Retinal pigment epithelial cell (primary cell): ENCODE data around the gene CAPN7.
"Not testable (repeated sequence)": the region's sequence is repeated elsewhere in the genome, so short reads cannot be mapped to it uniquely, and the experiment has no call there.

ENCODE experiments used
- DNase-seq: peaks from one replicate; pipeline ENCODE4 v3.0.0-alpha.2; 2010; ENCODE audit warnings: low read depth
- H3K4me3 ChIP-seq: 2 replicates; pipeline ENCODE4 v1.5.1; 2011; ENCODE audit warnings: mild to moderate bottlenecking, low read length, control low read depth, moderate library complexity
- TF ChIP-seq, protein P1 (sequence below): conservative IDR thresholded peaks from 2 replicates; pipeline ENCODE4 v1.5.1; 2011; ENCODE audit warnings: low read depth, low read length, control low read depth, inconsistent platforms

The CAPN7 gene

DNA sequence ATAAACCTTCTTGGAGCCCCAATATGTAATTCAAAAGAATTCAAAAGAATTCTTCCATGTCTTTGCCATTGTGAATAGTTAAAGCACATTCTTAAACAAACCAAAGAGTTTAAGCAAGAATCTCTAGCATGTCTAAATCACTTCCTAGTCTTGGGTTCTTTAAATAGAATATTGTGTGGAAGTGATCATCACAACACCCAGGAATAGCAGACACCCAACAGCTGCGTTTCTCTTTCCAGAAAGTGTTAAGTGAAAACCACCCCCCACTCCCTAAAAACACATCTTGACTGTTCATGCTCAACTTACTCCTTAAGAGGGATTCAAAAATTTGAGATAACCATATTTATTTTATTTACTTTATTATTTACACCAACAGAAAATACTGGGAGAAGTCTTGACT is 24.1 kb upstream of the CAPN7 start:
- H3K4me3 ChIP-seq = no peak overlapping the region
- DNase-seq = no peak
- TF ChIP-seq, protein P1, sequence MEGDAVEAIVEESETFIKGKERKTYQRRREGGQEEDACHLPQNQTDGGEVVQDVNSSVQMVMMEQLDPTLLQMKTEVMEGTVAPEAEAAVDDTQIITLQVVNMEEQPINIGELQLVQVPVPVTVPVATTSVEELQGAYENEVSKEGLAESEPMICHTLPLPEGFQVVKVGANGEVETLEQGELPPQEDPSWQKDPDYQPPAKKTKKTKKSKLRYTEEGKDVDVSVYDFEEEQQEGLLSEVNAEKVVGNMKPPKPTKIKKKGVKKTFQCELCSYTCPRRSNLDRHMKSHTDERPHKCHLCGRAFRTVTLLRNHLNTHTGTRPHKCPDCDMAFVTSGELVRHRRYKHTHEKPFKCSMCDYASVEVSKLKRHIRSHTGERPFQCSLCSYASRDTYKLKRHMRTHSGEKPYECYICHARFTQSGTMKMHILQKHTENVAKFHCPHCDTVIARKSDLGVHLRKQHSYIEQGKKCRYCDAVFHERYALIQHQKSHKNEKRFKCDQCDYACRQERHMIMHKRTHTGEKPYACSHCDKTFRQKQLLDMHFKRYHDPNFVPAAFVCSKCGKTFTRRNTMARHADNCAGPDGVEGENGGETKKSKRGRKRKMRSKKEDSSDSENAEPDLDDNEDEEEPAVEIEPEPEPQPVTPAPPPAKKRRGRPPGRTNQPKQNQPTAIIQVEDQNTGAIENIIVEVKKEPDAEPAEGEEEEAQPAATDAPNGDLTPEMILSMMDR = no peak

DNA sequence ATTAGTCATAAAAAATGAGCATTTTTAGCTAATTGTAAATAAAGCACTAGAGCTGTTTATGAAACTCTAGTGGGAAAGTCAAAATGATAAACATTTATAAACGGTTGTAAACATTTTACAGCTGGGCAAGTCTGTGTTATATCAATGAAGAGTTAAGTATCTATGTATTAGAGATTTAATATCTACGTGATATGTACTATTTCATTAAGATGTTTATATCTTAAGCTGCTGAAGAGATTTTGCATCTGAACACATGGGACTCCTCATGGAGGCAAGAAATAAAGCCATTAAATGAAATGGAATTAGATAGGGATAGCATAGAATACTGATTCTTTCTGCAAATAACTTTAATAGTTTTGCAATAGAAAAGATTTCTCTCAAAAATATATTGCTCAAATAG is 23.0 kb upstream of the CAPN7 start:
- DNase-seq = no peak
- no peak overlapping the region for H3K4me3 ChIP-seq
- TF ChIP-seq, protein P1 = no peak

DNA sequence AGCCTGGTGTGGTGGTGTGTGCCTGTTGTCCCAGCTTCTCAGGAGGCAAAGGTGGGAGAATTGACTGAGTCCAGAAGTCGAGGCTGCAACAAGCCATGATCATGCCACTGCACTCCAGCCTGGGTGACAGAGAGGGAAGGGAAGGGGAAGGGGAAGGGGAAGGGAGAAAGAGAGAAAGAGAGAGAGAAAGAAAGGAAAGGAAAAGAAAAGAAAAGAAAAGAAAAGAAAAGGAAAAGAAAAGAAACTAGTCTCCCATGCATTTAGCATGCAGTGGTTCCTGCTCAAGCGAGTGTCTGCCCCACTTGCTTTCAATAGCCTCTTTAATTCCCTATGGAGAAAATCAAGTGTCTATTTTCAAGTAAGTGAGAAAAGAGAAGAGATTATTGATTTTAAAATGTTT is 20.6 kb upstream of the CAPN7 start:
- TF ChIP-seq, protein P1 = no peak
- no peak overlapping the region for H3K4me3 ChIP-seq
- DNase-seq = no peak

DNA sequence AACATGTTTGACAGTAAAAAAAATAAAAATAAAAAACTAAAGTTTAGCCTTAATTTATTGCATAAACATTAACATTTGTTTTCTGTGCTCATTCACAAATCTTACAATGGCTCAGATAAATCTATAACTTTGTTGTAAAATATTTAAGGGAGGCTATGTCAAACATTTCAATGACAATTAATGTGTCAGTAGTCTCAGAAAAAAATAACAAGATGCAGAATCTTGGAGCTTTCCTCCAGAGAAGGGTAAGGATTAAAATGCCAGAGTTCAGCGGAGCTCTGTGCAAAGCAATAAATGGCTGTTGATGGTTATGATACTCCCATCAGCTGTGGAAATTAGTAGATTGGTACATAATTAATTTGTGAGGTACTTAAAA is 20.0 kb upstream of the CAPN7 start:
- DNase-seq = no peak
- TF ChIP-seq, protein P1 = no peak
- no peak overlapping the region for H3K4me3 ChIP-seq

DNA sequence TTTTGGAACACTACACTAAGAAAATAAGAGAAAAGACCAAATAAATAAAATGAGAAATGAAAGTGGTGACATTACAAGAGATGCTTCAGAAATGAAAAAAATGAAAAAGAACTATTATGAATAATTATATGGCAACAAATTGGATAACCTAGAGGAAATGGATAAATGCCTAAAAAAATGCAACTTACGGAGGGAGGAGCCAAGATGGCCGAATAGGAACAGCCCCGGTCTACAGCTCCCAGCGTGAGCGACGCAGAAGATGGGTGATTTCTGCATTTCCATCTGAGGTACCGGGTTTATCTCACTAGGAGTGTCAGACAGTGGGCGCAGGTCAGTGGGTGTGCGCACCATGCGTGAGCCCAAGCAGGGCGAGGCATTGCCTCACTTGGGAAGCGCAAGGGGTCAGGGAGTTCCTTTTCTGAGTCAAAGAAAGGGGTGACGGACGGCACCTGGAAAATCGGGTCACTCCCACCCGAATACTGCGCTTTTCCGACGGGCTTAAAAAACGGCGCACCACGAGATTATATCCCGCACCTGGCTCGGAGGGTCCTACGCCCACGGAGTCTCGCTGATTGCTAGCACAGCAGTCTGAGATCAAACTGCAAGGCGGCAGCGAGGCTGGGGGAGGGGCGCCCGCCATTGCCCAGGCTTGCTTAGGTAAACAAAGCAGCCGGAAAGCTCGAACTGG is 19.4 kb upstream of the CAPN7 start:
- not testable (repeated sequence) for H3K4me3 ChIP-seq, DNase-seq

DNA sequence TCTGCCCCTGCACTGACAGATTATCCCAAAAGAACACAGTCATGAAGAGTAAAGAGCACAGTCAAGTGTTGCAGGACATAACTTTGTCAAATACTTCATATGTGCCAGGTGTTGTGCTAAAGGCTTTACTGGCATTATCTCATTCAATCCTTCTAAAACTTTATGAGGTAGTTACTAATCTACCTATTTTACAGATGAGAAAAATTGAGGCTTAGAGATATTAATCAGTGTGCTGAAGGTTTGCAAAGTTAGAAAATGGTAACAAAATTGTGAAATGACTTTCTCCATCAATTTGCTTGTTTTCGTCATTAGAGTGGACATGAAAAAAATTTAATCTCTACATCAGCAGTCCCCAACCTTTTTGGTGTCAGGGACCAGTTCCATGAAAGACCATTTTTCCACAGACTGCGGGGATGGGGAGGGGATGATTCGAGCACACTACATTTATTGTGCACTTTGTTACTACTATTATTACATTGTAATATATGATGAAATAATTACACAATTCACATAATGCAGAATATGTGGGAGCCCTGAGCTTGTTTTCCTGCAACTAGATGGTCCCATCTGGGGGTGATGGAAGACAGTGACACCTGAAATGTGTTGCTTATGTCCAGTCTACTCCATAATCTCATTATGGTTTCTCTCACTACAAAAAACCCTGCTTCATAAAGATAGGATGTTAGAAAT is 8.6 kb upstream of the CAPN7 start:
- TF ChIP-seq, protein P1 = no peak
- H3K4me3 ChIP-seq = no peak overlapping the region
- DNase-seq = no peak

DNA sequence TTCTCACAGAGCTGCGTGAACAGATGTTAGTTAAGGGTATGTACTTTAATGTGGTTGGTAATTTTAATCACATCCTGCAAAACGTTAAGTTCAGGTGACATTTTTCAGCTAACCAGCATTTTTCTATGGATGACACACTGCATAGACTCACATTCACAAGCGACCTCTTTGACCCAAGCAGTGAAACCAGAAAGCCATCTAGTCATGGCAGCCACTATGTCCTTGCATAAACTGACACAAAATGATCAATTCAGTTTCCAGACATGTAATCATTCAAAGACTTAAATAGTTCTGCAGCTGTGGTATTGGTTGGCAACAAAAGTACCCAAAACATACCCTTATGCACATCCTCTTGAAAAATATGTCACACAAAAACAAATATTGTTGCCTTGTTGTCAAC is 7.4 kb upstream of the CAPN7 start:
- TF ChIP-seq, protein P1 = no peak
- no peak for DNase-seq

More for the DNA sequence above, 7.4 kb upstream of the CAPN7 start:
- H3K4me3 ChIP-seq = no peak overlapping the region
